ENCODE results near the gene FAM169A.
"Not testable (repeated sequence)": the region's sequence is repeated elsewhere in the genome, so short reads cannot be mapped to it uniquely, and the experiment has no call there.

The FAM169A gene

GRCh38 chr5:74798977-74799911, 66.9 kb downstream of the FAM169A start:
- no peak for DNase-seq (ENCODE audit: low read depth)

DNA sequence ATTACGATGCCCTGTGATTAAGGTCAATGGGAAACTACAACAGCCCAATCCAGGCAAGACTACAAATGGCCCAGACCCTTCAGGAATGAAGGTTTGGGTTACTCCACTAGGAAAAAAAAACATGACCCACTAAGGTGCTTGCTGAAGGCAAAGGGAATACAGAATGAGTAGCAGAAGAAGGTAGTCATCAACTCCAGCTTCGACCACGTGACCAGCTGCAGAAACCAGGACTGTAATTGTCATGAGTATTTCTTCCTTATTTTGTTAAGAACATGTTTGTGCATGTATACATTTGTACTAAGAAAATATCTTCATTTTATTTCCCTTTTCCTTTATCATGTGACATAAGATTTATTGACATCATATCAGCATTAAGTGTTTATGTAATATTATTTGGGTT, 74.5 kb downstream of the FAM169A start:
- not testable (repeated sequence) for DNase-seq (ENCODE audit: low read depth)

DNA sequence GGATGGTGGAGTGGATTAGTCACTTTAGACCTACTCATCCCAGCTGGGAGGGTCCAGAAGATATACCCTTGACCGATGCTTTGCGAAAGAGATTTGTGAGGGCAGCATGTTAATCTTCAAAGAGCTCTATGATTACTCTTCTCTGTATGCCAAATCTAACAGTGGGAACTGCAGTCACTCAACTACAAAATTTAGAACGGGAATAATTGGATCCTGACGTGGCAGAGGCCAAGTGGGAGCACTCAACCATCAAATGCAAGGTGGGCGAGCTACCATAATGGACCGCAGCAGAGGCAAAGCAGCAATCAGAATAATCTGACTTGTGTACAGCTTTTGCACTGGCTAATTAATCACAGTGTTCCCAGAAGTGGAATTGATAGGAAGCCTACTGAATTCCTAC, 78.8 kb downstream of the FAM169A start:
- DNase-seq (ENCODE audit: low read depth), result no peak

DNA sequence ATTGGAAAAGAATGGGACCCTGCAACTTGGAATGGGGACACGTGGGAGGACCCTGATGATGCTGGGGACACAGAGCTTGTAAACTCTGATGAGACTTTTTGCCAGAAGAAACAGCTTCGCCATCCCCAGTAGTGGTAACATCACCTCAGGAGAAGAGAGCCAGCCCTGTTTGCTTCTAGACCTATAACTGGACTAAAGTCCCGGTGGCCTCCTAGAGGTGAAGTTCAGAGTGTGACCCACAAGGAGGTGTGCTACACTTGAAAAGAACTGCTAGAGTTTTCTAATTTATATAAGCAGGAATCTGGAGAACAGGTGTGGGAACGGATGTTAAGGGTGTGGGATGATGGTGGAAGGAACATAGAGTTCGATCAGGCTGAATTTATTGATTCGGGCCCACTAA, 79.3 kb downstream of the FAM169A start:
- no peak for DNase-seq (ENCODE audit: low read depth)

GRCh38 chr5:74778609-74779008, 87.6 kb downstream of the FAM169A start:
- no peak for DNase-seq (ENCODE audit: low read depth)

- peak; percentile 43 for DNase-seq (ENCODE audit: low read depth)
Measured at GRCh38 chr5:74772359-74772758, 93.8 kb downstream of the FAM169A start.

- DNase-seq (ENCODE audit: low read depth), result peak; percentile 72
Measured at GRCh38 chr5:74767579-74767913, 98.6 kb downstream of the FAM169A start.

- peak; percentile 93 for DNase-seq (ENCODE audit: low read depth)
Measured at GRCh38 chr5:74766849-74767578, 99.2 kb downstream of the FAM169A start, which contains the start of the genes GFM2 and NSA2. TSS of gene GFM2 (minus strand) at chr5:74767117. CDS start at chr5:74763742, 3,375 bp downstream. TSS of gene NSA2 (plus strand) at chr5:74767249. CDS start at chr5:74767361, 112 bp downstream.

DNA sequence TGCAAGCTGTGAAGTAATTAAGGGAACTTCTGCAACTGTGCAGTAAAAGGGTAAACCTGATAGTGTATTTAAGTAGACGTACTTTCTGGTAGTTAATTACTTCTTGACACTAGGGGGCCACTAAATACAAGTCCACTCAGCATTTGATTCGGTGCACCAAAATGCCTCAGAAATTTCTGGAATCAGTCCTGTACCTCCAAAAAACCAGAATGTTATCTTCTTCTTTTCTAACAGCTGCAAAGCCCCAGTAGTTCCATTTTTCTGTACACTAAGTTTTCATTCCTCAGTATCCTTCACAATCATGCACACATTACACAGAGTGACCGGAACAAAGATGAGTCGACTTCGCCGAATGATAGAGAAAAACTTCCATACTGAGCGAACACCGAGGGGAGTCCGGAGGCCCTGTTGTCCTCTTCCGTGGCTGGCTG, 99.8 kb downstream of the FAM169A start:
- DNase-seq (ENCODE audit: low read depth), result peak; percentile 61

DNA sequence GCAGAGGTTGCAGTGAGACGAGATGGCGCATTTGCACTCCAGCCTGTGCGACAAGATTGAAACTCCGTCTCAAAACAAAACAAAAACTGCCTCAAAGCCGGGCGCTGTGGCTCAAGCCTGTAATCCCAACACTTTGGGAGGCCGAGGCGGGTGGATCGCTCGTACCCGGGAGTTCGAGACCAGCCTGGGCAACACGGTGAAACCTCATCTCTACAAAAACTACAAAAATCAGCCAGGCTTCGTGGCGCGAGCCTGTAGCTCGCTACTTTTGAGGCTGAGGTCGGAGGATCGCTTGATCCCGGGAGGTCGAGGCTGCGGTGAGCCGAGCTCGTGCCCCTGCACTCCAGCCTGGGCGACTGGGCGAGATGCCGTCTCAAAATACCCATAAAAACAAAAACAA, 100.3 kb downstream of the FAM169A start:
- DNase-seq (ENCODE audit: low read depth), result no peak

DNA sequence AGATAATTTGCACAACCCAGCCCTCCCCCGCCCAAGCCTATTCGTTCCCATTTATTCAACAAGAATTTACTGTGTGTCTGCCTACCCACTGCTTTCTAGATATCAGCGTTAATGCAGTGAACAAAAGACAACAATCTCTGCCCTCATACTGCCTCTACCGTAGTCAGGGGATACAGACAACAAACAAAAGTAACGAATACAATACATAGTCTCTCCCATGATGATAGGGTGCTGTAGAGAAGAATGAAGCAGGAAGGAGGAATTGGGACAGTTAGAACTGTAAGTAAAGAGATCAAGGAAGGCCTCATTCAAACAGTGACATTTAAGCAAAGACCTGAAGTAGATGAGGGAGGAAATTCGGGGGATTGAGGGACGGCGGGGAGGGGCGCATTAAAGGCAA, 101.0 kb downstream of the FAM169A start:
- peak; percentile 9 for DNase-seq (ENCODE audit: low read depth)

DNA sequence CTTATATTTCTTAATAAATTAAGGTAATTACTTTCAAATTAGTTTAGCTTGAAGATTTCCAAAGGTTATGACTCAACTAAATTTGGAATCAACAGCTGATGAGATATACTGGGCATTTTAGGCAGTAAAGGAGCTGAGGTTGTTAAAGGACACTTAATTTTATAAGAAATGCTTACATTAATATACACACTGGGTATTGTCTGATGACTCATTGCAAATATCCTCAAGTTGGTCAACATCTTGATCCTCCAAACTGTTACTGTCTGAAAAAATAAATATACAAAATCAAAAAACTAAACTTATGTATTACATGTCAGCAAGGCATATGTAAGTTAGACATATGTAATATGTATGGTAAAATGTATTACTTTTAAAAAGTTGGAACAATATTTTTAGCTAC, 102.7 kb downstream of the FAM169A start:
- DNase-seq (ENCODE audit: low read depth), result no peak

DNA sequence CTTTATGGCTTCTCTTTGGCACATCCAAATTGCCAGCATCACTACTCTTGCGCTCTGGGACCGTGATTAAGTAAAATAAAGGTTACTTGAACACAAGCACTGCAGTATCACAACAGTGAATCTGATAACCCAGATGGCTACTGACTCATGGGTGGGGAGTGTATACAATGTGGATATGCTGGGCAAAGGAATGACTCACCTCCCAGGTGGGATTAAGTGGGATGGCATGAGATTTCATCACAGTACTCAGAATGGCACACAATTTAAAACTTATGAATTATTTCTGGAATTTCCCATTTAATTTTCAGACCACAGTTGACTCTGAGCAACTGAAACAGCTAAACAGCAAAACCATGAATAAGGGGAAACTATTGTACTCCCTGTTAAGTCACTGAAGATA, 103.6 kb downstream of the FAM169A start:
- DNase-seq (ENCODE audit: low read depth), result peak; percentile 96

- DNase-seq (ENCODE audit: low read depth), result peak; percentile 10
Measured at GRCh38 chr5:74761241-74761640, 104.9 kb downstream of the FAM169A start.

- not testable (repeated sequence) for DNase-seq (ENCODE audit: low read depth)
Measured at GRCh38 chr5:74748742-74749141, 117.4 kb downstream of the FAM169A start.

GRCh38 chr5:74738406-74738805, 127.8 kb downstream of the FAM169A start:
- DNase-seq (ENCODE audit: low read depth), result no peak

DNA sequence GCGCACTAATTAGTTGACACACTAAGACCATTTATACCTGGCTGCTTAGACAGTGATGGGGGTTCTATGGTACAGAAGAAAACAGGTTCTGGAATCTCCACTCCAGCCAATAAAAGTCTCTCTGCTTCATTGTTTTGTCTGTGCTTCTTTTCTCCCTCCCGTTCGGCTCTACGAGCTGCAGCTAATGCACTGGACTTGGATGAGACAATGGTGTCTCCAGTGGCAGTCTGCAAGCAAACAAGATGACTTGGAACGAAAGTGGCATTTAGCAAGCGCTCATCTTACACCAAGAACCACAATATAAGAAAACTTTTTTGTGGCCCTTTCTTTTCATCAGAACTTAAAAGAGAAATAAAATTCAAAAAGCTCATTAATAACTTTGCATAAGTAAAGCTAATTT, 129.4 kb downstream of the FAM169A start:
- no peak for DNase-seq (ENCODE audit: low read depth)

Data from amniotic epithelial cell (primary cell).